Lower leg skin (tissue), 4 donors: ENCODE data around the gene OASL. TPM values are rescaled to one million over a fixed set of nuclear protein-coding genes. Genes with fewer than 3 reads are reported as not detected.

Experiments
- DNase-seq, 2 donors: peaks; one replicate each; pipeline ENCODE4 v3.0.0-alpha.2; 2019; ENCODE audit warnings: low spot score in 2 of 2
- H3K4me3 ChIP-seq: fragments of 200-600 bp; sonication (generic); 2 replicates; pipeline ENCODE4 v1.5.1; 2017; ENCODE audit warnings: mild to moderate bottlenecking, low read depth; ENCODE audit not compliant: poor library complexity, severe bottlenecking
- POLR2A ChIP-seq, 2 donors: fragments of 450-650 bp; IDR thresholded peaks; one replicate each; pipeline ENCODE4 v1.6.1; 2016 to 2017; ENCODE audit warnings: antibody characterized with exemption in 2 of 2, mild to moderate bottlenecking in 1 of 2, moderate library complexity in 1 of 2
- WGBS, 2 donors: methylation state at CpG; one replicate each; pipeline ENCODE4 v1.1.5; 2018; 5-methylcytosine and 5-hydroxymethylcytosine counted together
- intact Hi-C: fragments of 100-400 bp; cut with DNase I; formaldehyde crosslinking; loops from one replicate; pipeline ENCODE4 v1.15.0; 2023; ENCODE audit warnings: low total_unique reads
- total RNA-seq, 4 donors: library from RNA; depleted of rRNA; stranded (reverse); fragments of >200 nt; gene quantifications; one replicate each; pipeline ENCODE4 v1.1.0, GENCODE V29; 2016
- TF ChIP-seq, protein P1 (sequence below), 3 donors: fragments of 450-650 bp; IDR thresholded peaks; one replicate each; pipeline ENCODE4 v1.5.1; 2016; ENCODE audit warnings: antibody characterized with exemption in 3 of 3, mild to moderate bottlenecking in 3 of 3, moderate library complexity in 2 of 3

Gene OASL
- total RNA-seq, 4 donors from 2014 or later, result 0.25 to 0.39 TPM; not detected in 2

DNA sequence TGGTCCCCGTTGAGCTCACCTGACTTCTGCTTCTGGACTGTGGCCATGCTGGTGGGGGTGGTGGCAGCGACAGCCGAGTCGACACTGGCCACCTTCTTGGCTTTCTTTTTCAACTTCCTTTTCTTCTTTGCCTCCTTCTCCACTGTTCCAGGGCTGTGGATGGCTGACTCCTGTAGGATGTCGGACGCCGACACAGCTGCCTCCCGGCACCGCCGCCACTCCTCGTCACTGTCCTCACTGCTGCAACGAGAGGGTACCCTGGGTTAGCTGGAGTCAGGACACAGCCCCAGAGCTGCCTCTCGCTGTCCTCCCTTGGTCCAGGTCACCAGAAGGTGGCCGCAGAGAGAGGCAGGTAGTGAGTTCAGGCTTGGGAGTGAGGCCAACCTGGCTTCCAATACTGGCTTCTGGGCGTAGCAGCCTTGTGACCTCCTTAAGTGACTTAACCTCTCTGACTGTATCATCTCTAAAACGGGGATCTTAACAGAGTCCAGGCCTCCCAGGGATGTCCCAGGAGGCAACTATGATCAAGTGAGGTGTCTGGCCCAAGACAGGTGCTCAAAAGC, 34.7 kb downstream of the OASL start:
- no peak for DNase-seq
- H3K4me3 ChIP-seq, result no peak overlapping the region
- intact Hi-C loops, result no loop called here
- WGBS, 2 donors, result 94% methylated on average over 15 to 16 of the region's 16 CpGs
- TF ChIP-seq, protein P1, sequence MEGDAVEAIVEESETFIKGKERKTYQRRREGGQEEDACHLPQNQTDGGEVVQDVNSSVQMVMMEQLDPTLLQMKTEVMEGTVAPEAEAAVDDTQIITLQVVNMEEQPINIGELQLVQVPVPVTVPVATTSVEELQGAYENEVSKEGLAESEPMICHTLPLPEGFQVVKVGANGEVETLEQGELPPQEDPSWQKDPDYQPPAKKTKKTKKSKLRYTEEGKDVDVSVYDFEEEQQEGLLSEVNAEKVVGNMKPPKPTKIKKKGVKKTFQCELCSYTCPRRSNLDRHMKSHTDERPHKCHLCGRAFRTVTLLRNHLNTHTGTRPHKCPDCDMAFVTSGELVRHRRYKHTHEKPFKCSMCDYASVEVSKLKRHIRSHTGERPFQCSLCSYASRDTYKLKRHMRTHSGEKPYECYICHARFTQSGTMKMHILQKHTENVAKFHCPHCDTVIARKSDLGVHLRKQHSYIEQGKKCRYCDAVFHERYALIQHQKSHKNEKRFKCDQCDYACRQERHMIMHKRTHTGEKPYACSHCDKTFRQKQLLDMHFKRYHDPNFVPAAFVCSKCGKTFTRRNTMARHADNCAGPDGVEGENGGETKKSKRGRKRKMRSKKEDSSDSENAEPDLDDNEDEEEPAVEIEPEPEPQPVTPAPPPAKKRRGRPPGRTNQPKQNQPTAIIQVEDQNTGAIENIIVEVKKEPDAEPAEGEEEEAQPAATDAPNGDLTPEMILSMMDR (IDR thresholded peaks at IDR 0.05), result no peak

DNA sequence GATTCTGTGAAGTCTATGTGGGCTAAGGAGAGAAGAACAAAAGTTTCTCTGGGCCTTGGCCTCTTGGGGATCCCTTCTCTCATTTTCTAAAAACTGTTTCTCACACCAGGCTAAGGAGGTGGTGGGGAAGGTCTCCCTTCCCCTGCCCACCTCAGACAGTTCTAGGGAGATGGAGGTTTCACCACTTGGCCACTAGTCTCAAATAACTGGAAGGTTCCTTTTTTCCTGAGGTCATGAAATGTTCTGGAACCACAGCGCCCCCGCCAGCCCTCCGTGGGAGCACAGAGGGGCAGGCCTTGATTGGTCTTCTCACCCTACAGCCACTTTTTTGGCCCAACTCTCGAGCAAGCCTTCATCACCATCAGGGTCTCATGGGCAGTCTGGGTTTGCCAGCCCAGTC, 35.4 kb downstream of the OASL start:
- DNase-seq, result no peak
- no peak for TF ChIP-seq POLR2A (IDR thresholded peaks at IDR 0.05)
- TF ChIP-seq, protein P1 (IDR thresholded peaks at IDR 0.05), result no peak
- WGBS, 2 donors, result 76 to 80% methylated on average over 4 of the region's 4 CpGs
- intact Hi-C loops, result no loop called here
- H3K4me3 ChIP-seq, result no peak overlapping the region

DNA sequence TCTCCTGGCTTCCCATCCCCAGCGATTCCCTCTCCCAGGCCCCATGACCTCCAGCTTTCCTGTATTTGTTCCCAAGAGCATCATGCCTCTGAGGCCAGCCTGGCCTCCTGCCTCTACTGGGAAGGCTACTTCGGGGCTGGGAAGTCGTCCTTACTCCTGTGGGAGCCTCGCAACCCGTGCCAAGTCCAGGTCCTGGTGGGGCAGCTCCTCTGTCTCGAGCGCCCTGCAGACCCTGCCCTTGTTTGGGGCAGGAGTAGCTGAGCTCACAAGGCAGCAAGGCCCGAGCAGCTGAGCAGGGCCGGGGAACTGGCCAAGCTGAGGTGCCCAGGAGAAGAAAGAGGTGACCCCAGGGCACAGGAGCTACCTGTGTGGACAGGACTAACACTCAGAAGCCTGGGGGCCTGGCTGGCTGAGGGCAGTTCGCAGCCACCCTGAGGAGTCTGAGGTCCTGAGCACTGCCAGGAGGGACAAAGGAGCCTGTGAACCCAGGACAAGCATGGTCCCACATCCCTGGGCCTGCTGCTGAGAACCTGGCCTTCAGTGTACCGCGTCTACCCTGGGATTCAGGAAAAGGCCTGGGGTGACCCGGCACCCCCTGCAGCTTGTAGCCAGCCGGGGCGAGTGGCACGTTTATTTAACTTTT, 37.1 kb downstream of the OASL start:
- DNase-seq, result no peak
- intact Hi-C loops, result no loop called here
- no peak for TF ChIP-seq POLR2A (IDR thresholded peaks at IDR 0.05)
- TF ChIP-seq, protein P1 (IDR thresholded peaks at IDR 0.05), result no peak
- H3K4me3 ChIP-seq, result no peak overlapping the region
- WGBS, 2 donors, result 88 to 93% methylated on average over 10 to 16 of the region's 16 CpGs

DNA sequence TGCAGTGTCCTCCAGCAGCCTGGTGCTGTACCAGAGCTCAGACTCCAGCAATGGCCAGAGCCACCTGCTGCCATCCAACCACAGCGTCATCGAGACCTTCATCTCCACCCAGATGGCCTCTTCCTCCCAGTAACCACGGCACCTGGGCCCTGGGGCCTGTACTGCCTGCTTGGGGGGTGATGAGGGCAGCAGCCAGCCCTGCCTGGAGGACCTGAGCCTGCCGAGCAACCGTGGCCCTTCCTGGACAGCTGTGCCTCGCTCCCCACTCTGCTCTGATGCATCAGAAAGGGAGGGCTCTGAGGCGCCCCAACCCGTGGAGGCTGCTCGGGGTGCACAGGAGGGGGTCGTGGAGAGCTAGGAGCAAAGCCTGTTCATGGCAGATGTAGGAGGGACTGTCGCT, 38.0 kb downstream of the OASL start:
- TF ChIP-seq POLR2A (IDR thresholded peaks at IDR 0.05), result no peak
- TF ChIP-seq, protein P1 (IDR thresholded peaks at IDR 0.05), result no peak
- no peak for DNase-seq
- WGBS, 2 donors, result 83 to 87% methylated on average over 5 to 11 of the region's 11 CpGs
- H3K4me3 ChIP-seq, result no peak overlapping the region
- intact Hi-C loops, result no loop called here

DNA sequence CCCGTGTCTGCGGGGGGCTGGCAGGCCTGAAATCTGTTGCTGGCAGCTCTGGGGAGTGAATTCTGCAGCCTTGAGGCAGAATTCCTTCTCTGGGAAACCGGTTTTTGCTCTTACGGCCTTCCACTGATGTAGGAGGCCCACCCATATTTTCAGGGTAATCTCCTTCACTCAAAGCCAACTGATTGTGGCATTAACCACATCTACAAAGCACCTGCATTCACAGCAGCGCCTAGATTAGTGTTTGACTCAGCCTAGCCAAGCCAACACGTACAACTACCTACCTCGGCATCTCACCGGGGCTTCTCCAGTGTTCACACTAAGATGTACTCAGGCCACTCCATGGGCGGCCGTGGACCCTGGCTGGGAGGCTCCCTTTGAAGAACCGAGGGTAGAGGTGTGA, 38.5 kb downstream of the OASL start:
- no peak overlapping the region for H3K4me3 ChIP-seq
- TF ChIP-seq, protein P1 (IDR thresholded peaks at IDR 0.05), result no peak
- no peak for TF ChIP-seq POLR2A (IDR thresholded peaks at IDR 0.05)
- DNase-seq, result no peak
- intact Hi-C loops, result no loop called here
- 56 to 64% methylated on average over 11 of the region's 11 CpGs for WGBS, 2 donors
